ENCODE results near the gene METTL22.

- TF ChIP-seq CTCF (IDR thresholded peaks at IDR 0.05; ENCODE audit: extremely low read depth in 1 of 2, insufficient read depth in 1 of 2, low read depth in 1 of 2, low read length in 2 of 2) (no peak), POLR2A (IDR thresholded peaks at IDR 0.05; ENCODE audit: low read depth, low read length) (no peak)
Observed at GRCh38 chr16:8641671-8642070, 20.2 kb downstream of the METTL22 start.
